GM23338 (cell line): Measurements from ENCODE around the gene SERPINB10. TPM values are rescaled to one million over a fixed set of nuclear protein-coding genes. Genes with fewer than 3 reads are reported as not detected.

ENCODE experiments used
- ATAC-seq: fragments of 200-7000 bp; cut with Tn5 transposase; 3 replicates; pipeline ENCODE4 v1.9.1; 2020
- DNase-seq: peaks from one replicate; pipeline ENCODE4 v3.0.0-alpha.2; 2015; ENCODE audit warnings: low spot score
- H2AFZ ChIP-seq: fragments of 200-600 bp; sonication (generic); 2 replicates; pipeline ENCODE4 v1.8.0; 2016; ENCODE audit warnings: antibody characterized with exemption, mild to moderate bottlenecking, moderate library complexity
- H3F3A ChIP-seq: fragments of 200-600 bp; sonication (generic); replicated peaks from 2 replicates; pipeline ENCODE4 v1.8.0; 2017; ENCODE audit warnings: antibody characterized with exemption, mixed run types, low read depth
- H3K27ac ChIP-seq: fragments of 200-600 bp; sonication (generic); 2 replicates; pipeline ENCODE4 v1.6.1; 2016; ENCODE audit warnings: low read depth
- H3K27me3 ChIP-seq: fragments of 200-600 bp; sonication (generic); 2 replicates; pipeline ENCODE4 v1.8.0; 2016; ENCODE audit warnings: mild to moderate bottlenecking, mixed run types, moderate library complexity; ENCODE audit not compliant: insufficient read depth
- H3K36me3 ChIP-seq: fragments of 200-600 bp; sonication (generic); 2 replicates; pipeline ENCODE4 v1.8.0; 2016; ENCODE audit warnings: mild to moderate bottlenecking; ENCODE audit not compliant: insufficient read depth
- H3K4me1 ChIP-seq: fragments of 200-600 bp; sonication (generic); 2 replicates; pipeline ENCODE4 v1.8.0; 2016; ENCODE audit warnings: mild to moderate bottlenecking, moderate library complexity; ENCODE audit not compliant: insufficient read depth
- H3K4me2 ChIP-seq: fragments of 200-600 bp; sonication (generic); 2 replicates; pipeline ENCODE4 v1.7.1; 2017; ENCODE audit warnings: mixed run types
- H3K4me3 ChIP-seq: fragments of 200-600 bp; sonication (generic); 2 replicates; pipeline ENCODE4 v1.6.1; 2016; ENCODE audit warnings: mixed run types
- H3K79me2 ChIP-seq: fragments of 200-600 bp; sonication (generic); replicated peaks from 2 replicates; pipeline ENCODE4 v1.8.0; 2017; ENCODE audit warnings: mild to moderate bottlenecking; ENCODE audit not compliant: insufficient read depth
- H3K9me2 ChIP-seq: fragments of 200-600 bp; sonication (generic); 2 replicates; pipeline ENCODE4 v1.8.0; 2017; ENCODE audit not compliant: insufficient read depth
- H4K20me1 ChIP-seq: fragments of 200-600 bp; sonication (generic); replicated peaks from 2 replicates; pipeline ENCODE4 v1.8.0; 2017; ENCODE audit warnings: mild to moderate bottlenecking; ENCODE audit not compliant: insufficient read depth
- H3K27ac Mint-ChIP-seq: 2 replicates; pipeline ENCODE4 v1.8.0; 2020; ENCODE audit warnings: inconsistent platforms, mild to moderate bottlenecking, moderate library complexity, mixed read lengths
- H3K27me3 Mint-ChIP-seq: 3 replicates; pipeline ENCODE4 v1.8.0; 2022; ENCODE audit warnings: low read depth, mild to moderate bottlenecking, moderate library complexity, mixed read lengths, inconsistent platforms; ENCODE audit not compliant: insufficient read depth, poor library complexity
- H3K36me3 Mint-ChIP-seq: 3 replicates; pipeline ENCODE4 v1.8.0; 2021; ENCODE audit warnings: low read depth, mild to moderate bottlenecking, inconsistent platforms, moderate library complexity, mixed read lengths
- H3K4me1 Mint-ChIP-seq: 3 replicates; pipeline ENCODE4 v1.8.0; 2020; ENCODE audit warnings: mild to moderate bottlenecking, inconsistent platforms, mixed read lengths
- H3K4me3 Mint-ChIP-seq: 3 replicates; pipeline ENCODE4 v1.8.0; 2021; ENCODE audit warnings: moderate library complexity, mild to moderate bottlenecking, inconsistent platforms, mixed read lengths
- H3K9me3 Mint-ChIP-seq: 3 replicates; pipeline ENCODE4 v1.8.0; 2020; ENCODE audit warnings: moderate library complexity, mild to moderate bottlenecking, inconsistent platforms, mixed read lengths
- CREB1 ChIP-seq: fragments of 250-450 bp; sonication (Bioruptor Pico); IDR thresholded peaks from 2 replicates; pipeline ENCODE4 v1.5.0; 2020; ENCODE audit warnings: low read depth, mild to moderate bottlenecking, moderate library complexity
- CTCF ChIP-seq, 2 experiments: fragments of 200-600 bp in 1 of 2; sonication (generic) in 1 of 2; conservative IDR thresholded peaks; 2 replicates each; pipeline versions ENCODE4 v1.5.1 to v1.6.1; 2016 to 2017; ENCODE audit warnings: antibody characterized with exemption in 2 of 2, low read depth in 2 of 2, mild to moderate bottlenecking in 2 of 2, moderate library complexity in 1 of 2
- ETS1 ChIP-seq: IDR thresholded peaks from 2 replicates; pipeline ENCODE4 v1.6.1; 2016; ENCODE audit warnings: antibody characterized with exemption
- EZH2 ChIP-seq: fragments of 200-600 bp; sonication (generic); IDR thresholded peaks from one replicate; pipeline ENCODE4 v1.8.0; 2017; ENCODE audit warnings: antibody characterized with exemption, mild to moderate bottlenecking, low read depth; ENCODE audit not compliant: unreplicated experiment
- EZH2phosphoT487 ChIP-seq: fragments of 200-600 bp; sonication (generic); IDR thresholded peaks from one replicate; pipeline ENCODE4 v1.8.1; 2018; ENCODE audit warnings: antibody characterized with exemption; ENCODE audit not compliant: unreplicated experiment
- JUNB ChIP-seq: IDR thresholded peaks from one replicate; pipeline ENCODE4 v1.6.1; 2016; ENCODE audit warnings: antibody characterized with exemption; ENCODE audit not compliant: unreplicated experiment
- NANOG ChIP-seq: IDR thresholded peaks from 2 replicates; pipeline ENCODE4 v1.6.1; 2016; ENCODE audit warnings: antibody characterized with exemption, borderline replicate concordance
- POLR2AphosphoS5 ChIP-seq: IDR thresholded peaks from 2 replicates; pipeline ENCODE4 v1.6.1; 2016; ENCODE audit warnings: antibody characterized with exemption, low read depth
- REST ChIP-seq: IDR thresholded peaks from one replicate; pipeline ENCODE4 v1.6.1; 2018; ENCODE audit warnings: antibody characterized with exemption; ENCODE audit not compliant: unreplicated experiment
- STAT1 ChIP-seq: IDR thresholded peaks from one replicate; pipeline ENCODE4 v1.6.1; 2016; ENCODE audit warnings: antibody characterized with exemption; ENCODE audit not compliant: unreplicated experiment
- ZNF114 ChIP-seq: fragments of 250-450 bp; sonication (Bioruptor Pico); IDR thresholded peaks from 2 replicates; pipeline ENCODE4 v1.5.0; 2020; ENCODE audit warnings: mild to moderate bottlenecking, moderate library complexity
- ZNF331 ChIP-seq: fragments of 250-450 bp; sonication (Bioruptor Pico); IDR thresholded peaks from 2 replicates; pipeline ENCODE4 v1.5.0; 2020; ENCODE audit warnings: low read depth, mild to moderate bottlenecking, moderate library complexity
- ZNF462 ChIP-seq: fragments of 250-450 bp; sonication (Bioruptor Pico); IDR thresholded peaks from 2 replicates; pipeline ENCODE4 v1.5.0; 2020; ENCODE audit warnings: mild to moderate bottlenecking, moderate library complexity
- polyA plus RNA-seq: library from polyadenylated mRNA; unstranded; fragments of >200 nt; fragmentation: Nextera tagmentation; extraction: Ambion mirVana; gene quantifications from 2 replicates; pipeline ENCODE4 v1.2.1, GENCODE V29; 2016
- total RNA-seq: library from RNA; depleted of rRNA; stranded (reverse); fragments of >200 nt; shearing (Covaris generic); gene quantifications from 2 replicates; pipeline ENCODE4 v1.2.3, GENCODE V29; 2014

Gene SERPINB10
- total and polyA plus RNA-seq, 2 experiments from 2014 or later: not detected

- Histone ChIP-seq H3K27me3 (no peaks in the 10 kb centered on the region), H3K27ac (no peak overlapping the region), H4K20me1 (no peaks in the 10 kb centered on the region), H3F3A (no peaks in the 10 kb centered on the region), H3K4me1 (no peaks in the 10 kb centered on the region), H3K79me2 (no peaks in the 10 kb centered on the region), H3K9me2 (no peaks in the 10 kb centered on the region; the same call in 1 of the 2 replicates), H3K4me3 (no peak overlapping the region), H3K36me3 (no peaks in the 10 kb centered on the region), H2AFZ (no peak overlapping the region), H3K4me2 (no peak overlapping the region)
- H3K27me3 Mint-ChIP-seq: no peaks in the 10 kb centered on the region
- ATAC-seq (no peak), DNase-seq (no peak)
- no peaks in the 10 kb centered on the region for H3K36me3 Mint-ChIP-seq
- H3K4me3 Mint-ChIP-seq: no peak overlapping the region
- H3K27ac Mint-ChIP-seq: no peak overlapping the region
- TF ChIP-seq CTCF (conservative IDR thresholded peaks at IDR 0.05; ENCODE audit: low read depth in 2 of 2) (no peak), NANOG (no peak), ZNF114 (CRISPR knock-in tag) (no peak), EZH2phosphoT487 (no peak), ZNF331 (CRISPR knock-in tag) (no peak), EZH2 (no peak), JUNB (no peak), ETS1 (no peak), REST (no peak), STAT1 (no peak), CREB1 (CRISPR knock-in tag) (no peak), POLR2AphosphoS5 (no peak), ZNF462 (no peak)
- no peaks in the 10 kb centered on the region for H3K4me1 Mint-ChIP-seq
- H3K9me3 Mint-ChIP-seq: no peaks in the 10 kb centered on the region
Observed at GRCh38 chr18:63924551-63924950, 16.8 kb downstream of the SERPINB10 start.
